GM18505 (cell line): ENCODE measurements around the gene SH3BGRL2.
"Not testable (repeated sequence)": the region's sequence is repeated elsewhere in the genome, so short reads cannot be mapped to it uniquely, and the experiment has no call there.

Source experiments
- ATAC-seq: cut with Tn5 transposase; IDR thresholded peaks from one replicate; pipeline ENCODE4 v1.9.1; 2021; ENCODE audit not compliant: unreplicated experiment
- POLR2A ChIP-seq: IDR thresholded peaks from 4 replicates; pipeline ENCODE4 v1.6.1; 2011; ENCODE audit warnings: borderline replicate concordance; ENCODE audit not compliant: insufficient read depth, insufficient read length; ENCODE audit errors: extremely low read depth

Gene SH3BGRL2

DNA sequence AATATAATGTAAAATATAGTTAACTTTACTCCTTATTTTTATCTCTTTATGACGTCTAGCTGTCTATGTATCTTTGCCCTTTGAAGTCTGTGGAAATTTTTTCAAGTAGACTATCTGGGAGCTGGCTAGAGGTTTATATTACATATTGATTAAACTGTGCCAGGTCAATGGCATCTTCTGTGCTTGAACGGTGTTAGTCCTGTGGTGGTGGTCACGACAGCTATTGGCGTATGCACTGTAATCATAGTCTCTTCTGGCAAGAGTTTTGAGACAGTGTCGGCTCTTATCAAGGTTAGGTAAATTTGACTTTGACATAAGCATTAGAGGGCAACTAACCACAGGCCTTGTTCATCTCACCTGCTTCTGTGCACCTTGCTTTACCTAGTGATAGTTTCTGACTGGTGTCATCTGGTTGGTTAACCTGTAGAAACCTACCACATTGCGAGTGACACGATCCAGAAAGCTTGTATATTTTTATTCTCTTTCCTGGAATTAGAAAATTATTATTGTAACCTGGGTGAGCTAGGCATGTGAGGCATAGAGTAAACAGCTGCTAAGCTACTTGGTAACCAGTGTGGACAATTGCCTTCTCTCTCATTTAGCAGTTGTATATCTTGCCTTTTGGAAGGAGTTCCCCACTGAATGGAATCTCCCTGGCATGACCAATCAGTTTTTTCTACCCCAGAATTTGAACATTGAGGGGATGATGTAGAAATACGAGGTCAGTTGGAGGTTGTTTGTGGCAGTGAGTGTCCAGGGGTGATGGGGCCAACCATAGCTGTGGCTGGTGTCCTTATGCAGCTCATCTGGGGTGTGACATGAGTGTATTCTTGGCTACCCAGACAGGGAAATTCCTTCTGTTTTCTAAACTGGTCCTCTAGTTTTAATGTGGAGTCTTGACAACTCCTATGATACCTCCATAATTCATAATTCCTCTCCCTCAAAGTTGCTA lies 45.9 kb downstream of the SH3BGRL2 start:
- TF ChIP-seq POLR2A = no peak

GRCh38 chr6:79682682-79683081 lies 51.6 kb downstream of the SH3BGRL2 start:
- not testable (repeated sequence) for ATAC-seq

More for the DNA sequence above, 45.9 kb downstream of the SH3BGRL2 start:
- no peak for ATAC-seq

DNA sequence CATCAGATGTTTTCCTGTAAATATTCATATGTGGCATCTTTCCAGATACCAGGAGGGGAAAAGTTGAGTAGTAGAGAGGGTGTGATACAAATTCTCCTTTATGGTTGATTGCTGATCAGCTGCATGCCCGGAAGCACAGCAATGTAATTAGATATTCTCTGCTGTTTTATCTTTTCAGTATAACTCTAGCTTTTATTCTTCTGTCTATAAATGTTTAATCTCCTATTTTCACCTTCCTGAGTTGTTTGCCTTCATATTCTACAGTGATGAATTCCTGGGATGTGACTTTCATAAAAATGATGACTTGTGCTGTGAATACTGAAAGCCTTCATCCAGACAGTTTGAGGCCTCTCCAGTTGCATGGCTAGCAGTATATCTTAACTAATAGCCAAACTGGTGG lies 53.7 kb downstream of the SH3BGRL2 start:
- TF ChIP-seq POLR2A = no peak

DNA sequence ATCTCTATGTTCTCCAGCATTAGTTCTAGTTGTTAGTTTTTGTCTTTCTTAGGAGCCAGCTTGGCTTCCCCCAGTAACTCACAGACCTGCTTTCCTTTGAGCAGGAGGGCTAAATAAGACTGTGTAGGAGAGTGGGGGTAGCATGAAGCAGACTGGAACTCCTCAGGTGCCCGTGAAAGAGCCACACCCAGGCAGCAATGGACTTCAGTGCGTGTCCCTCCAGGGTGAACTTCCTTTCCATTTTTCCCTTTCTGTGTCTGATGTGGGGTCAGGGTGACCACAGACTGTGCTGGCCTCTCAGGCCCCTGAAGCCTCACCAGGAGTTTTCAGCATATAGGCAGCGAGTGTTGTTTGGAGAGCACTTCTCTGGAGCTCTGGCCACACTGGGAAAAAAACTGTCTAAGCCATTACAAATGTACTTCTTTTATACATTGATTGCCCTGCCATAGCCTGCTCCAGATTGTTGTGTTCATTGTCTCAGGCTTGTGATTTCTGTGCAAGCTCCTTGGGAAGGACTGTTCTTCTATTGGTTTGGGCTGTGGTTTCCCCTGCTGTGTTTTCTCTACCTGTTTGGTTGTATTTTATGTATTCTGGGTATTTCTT lies 55.7 kb downstream of the SH3BGRL2 start:
- no peak for TF ChIP-seq POLR2A
- ATAC-seq = no peak

More for the DNA sequence above, 53.7 kb downstream of the SH3BGRL2 start:
- ATAC-seq = no peak

- no peak for ATAC-seq
- no peak for TF ChIP-seq POLR2A
Measured at GRCh38 chr6:79687759-79688158, 56.6 kb downstream of the SH3BGRL2 start.

GRCh38 chr6:79694156-79694555 lies 63.0 kb downstream of the SH3BGRL2 start:
- no peak for ATAC-seq
- TF ChIP-seq POLR2A = no peak

GRCh38 chr6:79694623-79695343 lies 63.7 kb downstream of the SH3BGRL2 start:
- no peak for TF ChIP-seq POLR2A
- ATAC-seq = no peak

DNA sequence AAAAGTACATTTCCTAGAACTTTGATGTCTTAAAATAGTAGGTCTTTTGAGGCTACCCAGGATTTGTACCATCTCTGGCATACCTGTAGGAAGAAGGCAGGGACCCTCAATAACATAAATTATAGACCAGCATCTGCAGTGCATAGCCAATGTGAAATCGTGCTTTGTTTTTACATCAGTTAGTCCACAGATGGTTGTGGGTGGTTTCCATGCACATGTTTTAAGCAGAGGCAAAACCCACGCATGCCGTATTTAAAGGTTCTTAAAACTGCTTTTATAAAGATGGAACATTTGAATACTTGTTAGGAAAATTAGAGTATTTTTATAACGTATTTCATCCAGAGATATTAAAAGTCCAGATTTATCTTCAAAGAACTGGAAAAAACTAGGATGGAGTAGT lies 66.3 kb downstream of the SH3BGRL2 start:
- ATAC-seq = no peak
- TF ChIP-seq POLR2A = no peak

- TF ChIP-seq POLR2A = no peak
- ATAC-seq = no peak
Measured at GRCh38 chr6:79699606-79700005, 68.5 kb downstream of the SH3BGRL2 start.

- TF ChIP-seq POLR2A = no peak
- no peak for ATAC-seq
Measured at GRCh38 chr6:79702691-79703090, 71.6 kb downstream of the SH3BGRL2 start.

DNA sequence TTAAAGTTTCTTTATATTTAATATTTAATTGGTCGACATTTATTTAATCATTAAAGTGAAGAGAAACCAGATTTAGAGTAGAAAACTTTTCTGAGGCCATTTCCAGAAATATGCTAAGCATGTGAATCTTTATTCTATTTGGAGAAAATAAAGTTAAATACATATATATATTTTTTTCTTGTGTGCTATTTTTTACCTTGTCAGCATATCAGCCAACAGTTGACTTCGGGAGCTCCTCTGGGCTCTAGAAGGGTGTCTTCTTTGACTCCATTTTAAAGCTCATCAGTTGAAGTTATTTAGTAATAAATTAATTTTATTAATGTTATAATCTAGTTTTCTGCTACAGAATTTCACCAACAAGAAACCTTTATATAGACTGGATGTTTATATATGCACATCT lies 73.1 kb downstream of the SH3BGRL2 start:
- no peak for ATAC-seq

GRCh38 chr6:79705456-79705995 lies 74.4 kb downstream of the SH3BGRL2 start:
- TF ChIP-seq POLR2A = no peak
- no peak for ATAC-seq

More for the DNA sequence above, 73.1 kb downstream of the SH3BGRL2 start:
- no peak for TF ChIP-seq POLR2A

- TF ChIP-seq POLR2A = no peak
- no peak for ATAC-seq
Measured at GRCh38 chr6:79706527-79706926, 75.4 kb downstream of the SH3BGRL2 start.
